ENCODE data around the gene CACNA2D3.
"Not testable (repeated sequence)": the region's sequence is repeated elsewhere in the genome, so short reads cannot be mapped to it uniquely, and the experiment has no call there.

CACNA2D3 gene

GRCh38 chr3:54573858-54574257 is 451.5 kb downstream of the CACNA2D3 start:
- DNase-seq (ENCODE audit: low spot score), result no peak

- DNase-seq (ENCODE audit: low spot score), result no peak
Measured at GRCh38 chr3:54574906-54575617, 452.7 kb downstream of the CACNA2D3 start.

- DNase-seq (ENCODE audit: low spot score), result no peak
Measured at GRCh38 chr3:54575618-54575960, 453.2 kb downstream of the CACNA2D3 start.

- no peak for DNase-seq (ENCODE audit: low spot score)
Measured at GRCh38 chr3:54577313-54577712, 455.0 kb downstream of the CACNA2D3 start.

- no peak for DNase-seq (ENCODE audit: low spot score)
Measured at GRCh38 chr3:54578417-54578816, 456.1 kb downstream of the CACNA2D3 start.

GRCh38 chr3:54580453-54580852 is 458.1 kb downstream of the CACNA2D3 start:
- no peak for DNase-seq (ENCODE audit: low spot score)

- no peak for DNase-seq (ENCODE audit: low spot score)
Measured at GRCh38 chr3:54582424-54582823, 460.1 kb downstream of the CACNA2D3 start.

GRCh38 chr3:54591157-54591556 is 468.8 kb downstream of the CACNA2D3 start:
- no peak for DNase-seq (ENCODE audit: low spot score)

GRCh38 chr3:54593653-54594052 is 471.3 kb downstream of the CACNA2D3 start:
- DNase-seq (ENCODE audit: low spot score), result no peak

- no peak for DNase-seq (ENCODE audit: low spot score)
Measured at GRCh38 chr3:54596087-54596486, 473.7 kb downstream of the CACNA2D3 start.

- DNase-seq (ENCODE audit: low spot score), result no peak
Measured at GRCh38 chr3:54599716-54600115, 477.4 kb downstream of the CACNA2D3 start.

- no peak for DNase-seq (ENCODE audit: low spot score)
Measured at GRCh38 chr3:54600441-54601204, 478.3 kb downstream of the CACNA2D3 start.

- no peak for DNase-seq (ENCODE audit: low spot score)
Measured at GRCh38 chr3:54604495-54604894, 482.1 kb downstream of the CACNA2D3 start.

- no peak for DNase-seq (ENCODE audit: low spot score)
Measured at GRCh38 chr3:54608041-54608440, 485.7 kb downstream of the CACNA2D3 start.

- DNase-seq (ENCODE audit: low spot score), result no peak
Measured at GRCh38 chr3:54619053-54619452, 496.7 kb downstream of the CACNA2D3 start.

GRCh38 chr3:54619531-54619930 is 497.2 kb downstream of the CACNA2D3 start:
- DNase-seq (ENCODE audit: low spot score), result no peak

- DNase-seq (ENCODE audit: low spot score), result no peak
Measured at GRCh38 chr3:54621184-54621583, 498.8 kb downstream of the CACNA2D3 start.

GRCh38 chr3:54622678-54623077 is 500.3 kb downstream of the CACNA2D3 start:
- DNase-seq (ENCODE audit: low spot score), result no peak

- no peak for DNase-seq (ENCODE audit: low spot score)
Measured at GRCh38 chr3:54625805-54626787, 503.7 kb downstream of the CACNA2D3 start.

GRCh38 chr3:54628888-54629441 is 506.6 kb downstream of the CACNA2D3 start:
- no peak for DNase-seq (ENCODE audit: low spot score)

GRCh38 chr3:54630101-54630623 is 507.8 kb downstream of the CACNA2D3 start:
- no peak for DNase-seq (ENCODE audit: low spot score)

GRCh38 chr3:54631001-54631400 is 508.6 kb downstream of the CACNA2D3 start:
- not testable (repeated sequence) for DNase-seq (ENCODE audit: low spot score)

All from CD4-positive, alpha-beta T cell treated with Interleukin-6 at 100 ng/mL for 8 hours (primary cell).